Erythroblast (primary cell): ENCODE results near the gene STK11.

ENCODE experiments used
- GATA1 ChIP-seq: IDR thresholded peaks from 2 replicates; pipeline ENCODE4 v1.6.1; 2011; ENCODE audit warnings: low read depth, mild to moderate bottlenecking, control low read depth, low read length, moderate library complexity
- POLR2A ChIP-seq: IDR thresholded peaks from 2 replicates; pipeline ENCODE4 v1.6.1; 2011; ENCODE audit warnings: mild to moderate bottlenecking, low read length

- TF ChIP-seq POLR2A (no peak), GATA1 (no peak)
These were observed 27.1 kb downstream of the STK11 start for GRCh38 chr19:1232652-1233072.
